ENCODE results near the gene PHACTR2.

Gene PHACTR2

DNA sequence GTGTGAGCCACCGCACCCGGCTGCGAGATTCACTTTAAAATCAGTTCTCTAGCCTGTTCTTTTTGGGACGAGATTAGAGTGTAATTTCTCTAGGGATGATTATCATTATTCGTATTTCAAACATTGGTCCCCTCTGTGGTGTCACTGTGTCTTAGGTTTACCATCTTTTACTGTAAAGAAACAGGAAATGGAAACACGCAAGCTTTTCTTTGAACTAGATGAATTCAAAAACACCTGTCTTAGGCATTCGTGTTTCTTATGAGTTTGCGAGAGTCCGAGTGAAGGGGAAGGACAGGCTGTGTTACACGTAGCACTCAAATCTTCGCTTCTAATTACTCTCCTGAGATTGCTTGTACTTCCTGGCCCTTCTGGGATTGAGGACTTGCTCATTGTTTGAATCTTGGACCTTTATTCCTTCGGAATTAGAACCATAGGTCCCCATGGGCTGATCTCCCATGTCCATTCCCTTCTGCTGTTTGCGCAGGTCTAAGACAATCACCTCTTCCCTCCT is 61.6 kb downstream of the PHACTR2 start:
- TF ChIP-seq, protein P1, sequence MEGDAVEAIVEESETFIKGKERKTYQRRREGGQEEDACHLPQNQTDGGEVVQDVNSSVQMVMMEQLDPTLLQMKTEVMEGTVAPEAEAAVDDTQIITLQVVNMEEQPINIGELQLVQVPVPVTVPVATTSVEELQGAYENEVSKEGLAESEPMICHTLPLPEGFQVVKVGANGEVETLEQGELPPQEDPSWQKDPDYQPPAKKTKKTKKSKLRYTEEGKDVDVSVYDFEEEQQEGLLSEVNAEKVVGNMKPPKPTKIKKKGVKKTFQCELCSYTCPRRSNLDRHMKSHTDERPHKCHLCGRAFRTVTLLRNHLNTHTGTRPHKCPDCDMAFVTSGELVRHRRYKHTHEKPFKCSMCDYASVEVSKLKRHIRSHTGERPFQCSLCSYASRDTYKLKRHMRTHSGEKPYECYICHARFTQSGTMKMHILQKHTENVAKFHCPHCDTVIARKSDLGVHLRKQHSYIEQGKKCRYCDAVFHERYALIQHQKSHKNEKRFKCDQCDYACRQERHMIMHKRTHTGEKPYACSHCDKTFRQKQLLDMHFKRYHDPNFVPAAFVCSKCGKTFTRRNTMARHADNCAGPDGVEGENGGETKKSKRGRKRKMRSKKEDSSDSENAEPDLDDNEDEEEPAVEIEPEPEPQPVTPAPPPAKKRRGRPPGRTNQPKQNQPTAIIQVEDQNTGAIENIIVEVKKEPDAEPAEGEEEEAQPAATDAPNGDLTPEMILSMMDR (conservative IDR thresholded peaks at IDR 0.05) = no peak
- no peak for TF ChIP-seq ZFX (IDR thresholded peaks at IDR 0.05)
- no peak overlapping the region for H3K27ac ChIP-seq

GRCh38 chr6:143740213-143740612 is 62.4 kb downstream of the PHACTR2 start:
- H3K27ac ChIP-seq = no peak overlapping the region
- TF ChIP-seq, protein P1 (conservative IDR thresholded peaks at IDR 0.05) = no peak
- no peak for TF ChIP-seq ZFX (IDR thresholded peaks at IDR 0.05)

- TF ChIP-seq, protein P1 (conservative IDR thresholded peaks at IDR 0.05) = no peak
- no peak overlapping the region for H3K27ac ChIP-seq
Measured at GRCh38 chr6:143741480-143741879, 63.7 kb downstream of the PHACTR2 start.

DNA sequence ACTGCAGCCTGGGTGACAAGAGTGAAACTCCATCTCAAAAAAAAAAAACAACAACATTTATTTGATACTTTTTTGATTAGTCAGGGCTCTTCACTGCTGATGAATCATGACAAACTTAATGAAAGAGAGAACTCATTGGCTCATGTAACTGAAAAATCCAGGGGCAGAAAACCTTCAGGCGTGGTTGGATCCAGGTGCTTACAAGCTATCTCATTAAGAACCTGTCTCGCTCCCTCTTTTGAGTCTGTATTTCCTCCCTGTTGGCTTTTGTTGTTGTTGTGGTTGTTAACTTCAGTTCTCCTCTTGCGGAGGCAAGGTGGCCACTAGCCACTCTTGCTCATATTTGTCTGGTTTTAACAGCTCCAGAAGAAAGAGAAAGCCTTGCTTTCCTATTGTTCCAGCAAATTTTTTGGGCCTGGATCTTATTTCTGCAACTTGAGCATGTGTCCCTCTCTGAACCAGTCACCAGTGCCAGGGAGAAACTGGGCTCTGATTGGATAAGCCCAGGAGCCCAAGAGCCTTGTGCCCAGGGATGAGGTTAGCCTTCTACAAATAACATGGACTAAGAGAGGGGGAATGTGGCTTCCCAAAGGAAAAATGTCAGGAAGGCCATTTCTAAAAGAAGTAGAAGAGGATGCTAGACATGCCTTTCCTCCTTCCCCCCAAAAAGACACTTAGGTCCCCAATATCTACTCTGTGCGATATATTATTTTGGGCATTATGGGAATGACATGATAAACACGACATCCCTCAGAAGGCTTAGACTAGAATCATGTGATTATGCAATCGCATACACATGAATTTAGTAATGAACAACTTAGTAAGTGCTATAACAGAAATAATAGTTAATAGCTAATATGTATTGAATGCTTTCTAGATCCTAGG is 64.5 kb downstream of the PHACTR2 start:
- TF ChIP-seq, protein P1 (conservative IDR thresholded peaks at IDR 0.05) = no peak
- TF ChIP-seq ZFX (IDR thresholded peaks at IDR 0.05) = no peak
- H3K27ac ChIP-seq = no peak overlapping the region

DNA sequence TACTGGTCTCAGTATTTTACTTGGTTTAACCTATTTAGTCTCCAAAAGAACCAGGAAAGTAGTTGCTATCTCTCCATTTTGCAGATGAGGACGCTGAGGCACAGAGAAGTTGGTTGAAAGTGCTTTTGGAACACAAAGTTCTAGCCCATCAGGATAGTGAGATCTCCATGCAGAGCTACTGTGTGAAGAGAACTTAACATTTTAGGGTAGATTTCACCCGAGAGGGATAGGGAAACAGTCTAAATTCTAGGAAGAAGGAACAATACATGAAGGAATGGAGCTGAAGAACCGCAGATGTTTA is 65.1 kb downstream of the PHACTR2 start:
- no peak overlapping the region for H3K27ac ChIP-seq
- TF ChIP-seq, protein P1 (conservative IDR thresholded peaks at IDR 0.05) = no peak
- TF ChIP-seq ZFX (IDR thresholded peaks at IDR 0.05) = no peak

DNA sequence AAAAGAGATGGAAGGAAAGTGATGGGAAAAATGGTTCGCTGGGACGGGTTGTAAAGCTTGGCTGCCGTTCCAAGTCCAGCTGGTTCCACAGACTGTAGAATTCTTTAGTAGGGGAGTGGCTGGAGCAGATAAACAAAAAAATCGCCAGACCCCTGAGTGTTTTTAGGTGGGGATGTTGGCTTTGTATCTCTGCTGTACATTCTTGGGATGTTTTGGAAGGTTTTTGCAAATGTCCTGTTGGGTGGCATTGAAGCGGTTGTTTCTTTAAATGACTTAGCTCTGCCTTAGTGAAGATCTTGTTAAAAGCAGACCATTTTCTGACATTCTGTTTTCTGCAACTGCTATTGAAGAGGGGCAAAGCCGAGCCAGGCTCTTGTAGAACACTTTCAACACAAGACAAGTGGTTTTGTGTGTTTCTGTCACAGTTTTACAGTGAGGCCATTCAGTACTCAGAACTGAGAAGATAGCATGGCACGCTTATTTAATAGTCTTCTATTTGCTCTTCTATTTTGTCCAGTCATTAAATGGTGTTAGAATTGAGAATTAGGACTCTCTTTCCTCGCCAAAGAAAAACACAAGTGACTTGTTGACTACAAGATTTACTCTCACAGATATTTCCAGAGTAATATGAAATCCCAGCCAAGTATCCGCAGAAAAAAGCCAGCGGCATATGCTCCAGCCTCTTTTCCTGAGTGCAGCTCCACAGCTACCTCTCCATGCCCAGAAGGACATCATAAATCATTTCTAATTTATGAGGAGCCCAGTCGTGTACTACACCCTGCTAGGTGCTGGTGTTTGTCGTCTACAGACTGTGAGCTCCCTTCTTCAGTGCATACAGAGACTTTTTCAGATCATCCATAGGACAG is 65.8 kb downstream of the PHACTR2 start:
- no peak overlapping the region for H3K27ac ChIP-seq
- TF ChIP-seq, protein P1 (conservative IDR thresholded peaks at IDR 0.05) = no peak
- no peak for TF ChIP-seq ZFX (IDR thresholded peaks at IDR 0.05)
